Ovary (tissue), 9 donors: Measurements from ENCODE around the gene PLCB3. TPM values are rescaled to one million over a fixed set of nuclear protein-coding genes. Genes with fewer than 3 reads are reported as not detected.

ENCODE experiments used
- DNase-seq, 5 donors: peaks; one replicate each; pipeline ENCODE4 v3.0.0-alpha.2; 2019 to 2020
- H3K27ac ChIP-seq, 2 donors: fragments of 200-600 bp; one replicate each; pipeline versions ENCODE4 v1.5.1 to v1.8.0; 2019 to 2022
- H3K27me3 ChIP-seq: fragments of 200-600 bp; one replicate; pipeline ENCODE4 v1.8.0; 2022
- H3K36me3 ChIP-seq: fragments of 200-600 bp; sonication (generic); one replicate; pipeline ENCODE4 v1.5.1; 2019
- H3K4me1 ChIP-seq: one replicate; pipeline ENCODE4 v1.8.1; 2013; ENCODE audit warnings: mild to moderate bottlenecking, moderate library complexity; ENCODE audit not compliant: insufficient read depth
- H3K4me3 ChIP-seq: fragments of 200-600 bp; sonication (generic); one replicate; pipeline ENCODE4 v1.5.1; 2017
- H3K9me3 ChIP-seq, 2 donors: fragments of 200-600 bp in 1 of 2; sonication (generic) in 1 of 2; one replicate each; pipeline versions ENCODE4 v1.5.1 to v1.8.1; 2013 to 2019; ENCODE audit warnings: mild to moderate bottlenecking in 1 of 2, moderate library complexity in 1 of 2
- CTCF ChIP-seq, 3 donors: fragments of 450-650 bp in 2 of 3; fragments of 200-600 bp in 1 of 3; IDR thresholded peaks; one replicate each; pipeline versions ENCODE4 v1.5.1 to v1.8.0; 2016 to 2022; ENCODE audit warnings: antibody characterized with exemption in 3 of 3, mild to moderate bottlenecking in 1 of 3
- EP300 ChIP-seq: sonication (generic); formaldehyde crosslinking; IDR thresholded peaks from one replicate; pipeline ENCODE4 v1.6.1; 2017; ENCODE audit warnings: antibody characterized with exemption
- POLR2A ChIP-seq: fragments of 450-650 bp; IDR thresholded peaks from one replicate; pipeline ENCODE4 v1.6.1; 2017; ENCODE audit warnings: antibody characterized with exemption, mild to moderate bottlenecking, moderate library complexity
- WGBS, 3 donors: extraction: QIAGEN DNeasy Blood & Tissue Kit in 1 of 3; methylation state at CpG; one replicate each; pipeline versions ENCODE4 v1.1.5 to v1.1.7; 2013 to 2017; 5-methylcytosine and 5-hydroxymethylcytosine counted together
- intact Hi-C, 4 donors: fragments of 100-400 bp; cut with DNase I; formaldehyde crosslinking; loops; one replicate each; pipeline versions ENCODE4 v1.11.0 to v1.15.1; 2022 to 2023
- polyA plus RNA-seq, 2 donors: library from polyadenylated mRNA; stranded (reverse); fragments of 200-250 nt in 1 of 2; fragments of 350-450 nt in 1 of 2; fragmentation: Illumina TruSeq in 1 of 2; extraction: RNeasy Lipid Tissue Mini Kit (QIAGEN cat#74804) in 1 of 2; gene quantifications; one replicate each; pipeline ENCODE4 v1.2.3, GENCODE V29; 2013 to 2014
- total RNA-seq, 7 donors: library from RNA; depleted of rRNA in 2 of 7; stranded (reverse); fragments of >200 nt in 2 of 7; fragmentation: NEBNext Ultra II Directional in 3 of 7; extraction: Animal tissue kit (Norgen Biotek cat#: 25700) in 3 of 7; gene quantifications; one replicate each; pipeline versions ENCODE4 v1.1.0 to v1.2.4, GENCODE V29; 2016 to 2023
- donor health status: DM: no; HTN: no; CAD: no; lungs with moderate emphysema.
- donor health status: DM: no; HTN: no; CAD: no.
- donor health status: Bipolar disorder and iron deficiency.
- donor health status: DM: yes; HTN: yes; CAD: no.
- donor health status: DM: no; HTN: no; CAD: no.
- donor health status: DM: yes; HTN: yes; CAD: no.

PLCB3 gene
- total and polyA plus RNA-seq, 9 donors: 5.3 to 44.8 (median 29.1) TPM

- intact Hi-C loops: loop anchor here in 2 of 4 donors (2.0 to 10.0 kb wide), 3 partner anchors 14 to 1780 kb away; partner anchors contain the start of gene ESRRA (in 1 of the 2)
- H3K36me3 ChIP-seq: no peaks in the 10 kb centered on the region
- peak within 1 kb of the TSS; percentile 83 to 96 for H3K27ac ChIP-seq
- peak within 1 kb of the TSS; percentile 82 for H3K4me3 ChIP-seq
- peak in 1 of 3 donors; percentile 16 for TF ChIP-seq CTCF (IDR thresholded peaks at IDR 0.05)
- no peak for TF ChIP-seq POLR2A
- TF ChIP-seq EP300: peak; percentile 16
- no peaks in the 10 kb centered on the region for H3K9me3 ChIP-seq
- peaks cover 11% of the 10 kb centered on the region for H3K4me1 ChIP-seq
- WGBS, 3 donors: 0 to 1% (median 0%) methylated on average over 65 to 102 of the region's 102 CpGs
- no peaks in the 10 kb centered on the region for H3K27me3 ChIP-seq
- DNase-seq: peak; percentile 86 to 94 (median 89)
Observed at GRCh38 chr11:64284962-64285884, 33.9 kb downstream of the PLCB3 start, which contains the start of gene GPR137. GPR137 (plus strand) TSS chr11:64285848; CDS start chr11:64286525, 677 bp downstream.

- DNase-seq: peak in 3 of 5 donors; percentile 42 to 59 (median 55)
- intact Hi-C loops: loop anchor here in 2 of 4 donors (2.0 to 10.0 kb wide), 3 partner anchors 15 to 1779 kb away; partner anchors contain the start of gene ESRRA (in 1 of the 2)
- Histone ChIP-seq H3K27ac (peak overlapping the region; percentile 83 to 96), H3K4me3 (peak overlapping the region; percentile 82), H3K36me3 (no peaks in the 10 kb centered on the region), H3K27me3 (no peaks in the 10 kb centered on the region), H3K4me1 (peaks cover 11% of the 10 kb centered on the region), H3K9me3 (no peaks in the 10 kb centered on the region)
- 23 to 30% (median 29%) methylated on average over 30 to 40 of the region's 40 CpGs for WGBS, 3 donors
- TF ChIP-seq CTCF (IDR thresholded peaks at IDR 0.05) (no peak), POLR2A (no peak), EP300 (no peak)
Observed at GRCh38 chr11:64285885-64286800, 34.8 kb downstream of the PLCB3 start.

GRCh38 chr11:64286801-64287159 lies 35.5 kb downstream of the PLCB3 start:
- no peak overlapping the region for H3K4me3 ChIP-seq
- intact Hi-C loops: loop anchor here in 1 of 4 donors (10.0 kb wide), 1 partner anchor 1778 kb away; no protein-coding TSS in a partner anchor

More at GRCh38 chr11:64286801-64287159, 35.5 kb downstream of the PLCB3 start:
- Histone ChIP-seq H3K36me3 (no peaks in the 10 kb centered on the region), H3K27ac (no peak overlapping the region), H3K4me1 (peaks cover 12% of the 10 kb centered on the region), H3K27me3 (no peaks in the 10 kb centered on the region), H3K9me3 (no peaks in the 10 kb centered on the region)
- 76 to 88% (median 78%) methylated on average over 9 of the region's 9 CpGs for WGBS, 3 donors
- peak in 1 of 5 donors; percentile 16 for DNase-seq
- no peak for TF ChIP-seq CTCF (IDR thresholded peaks at IDR 0.05)
- no peak for TF ChIP-seq POLR2A
- no peak for TF ChIP-seq EP300
